ENCODE data around the gene PMM2.

PMM2 gene

DNA sequence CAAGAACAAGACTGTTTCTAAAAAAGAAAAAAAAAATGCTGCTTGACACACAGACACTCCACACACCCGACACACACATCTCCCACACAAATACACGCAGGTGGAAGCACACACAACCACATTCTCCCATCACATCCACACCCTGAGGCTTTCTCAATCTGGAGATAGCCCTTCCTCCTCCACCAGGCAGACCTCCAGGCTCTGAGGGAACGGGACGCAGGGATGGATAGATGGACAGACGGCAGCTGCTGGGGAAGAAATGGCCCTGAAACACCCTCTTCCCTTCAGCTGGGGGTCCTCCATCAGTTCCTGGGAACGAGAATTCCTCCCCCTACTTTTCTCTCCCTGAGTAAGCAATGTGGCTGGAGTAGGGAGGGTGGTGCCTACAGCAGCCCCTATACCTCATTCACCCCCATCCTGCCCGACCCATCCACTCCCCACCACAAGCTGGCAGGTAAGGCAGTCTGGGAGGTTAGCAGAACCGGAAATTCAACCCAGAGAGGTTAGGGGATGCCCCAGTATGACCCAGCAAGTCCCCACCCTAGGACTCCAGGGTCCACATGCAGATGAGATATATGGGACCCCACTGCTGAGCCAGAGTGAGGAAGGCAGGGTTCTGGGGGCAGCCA, 80.4 kb downstream of the PMM2 start:
- TF ChIP-seq, protein P1, sequence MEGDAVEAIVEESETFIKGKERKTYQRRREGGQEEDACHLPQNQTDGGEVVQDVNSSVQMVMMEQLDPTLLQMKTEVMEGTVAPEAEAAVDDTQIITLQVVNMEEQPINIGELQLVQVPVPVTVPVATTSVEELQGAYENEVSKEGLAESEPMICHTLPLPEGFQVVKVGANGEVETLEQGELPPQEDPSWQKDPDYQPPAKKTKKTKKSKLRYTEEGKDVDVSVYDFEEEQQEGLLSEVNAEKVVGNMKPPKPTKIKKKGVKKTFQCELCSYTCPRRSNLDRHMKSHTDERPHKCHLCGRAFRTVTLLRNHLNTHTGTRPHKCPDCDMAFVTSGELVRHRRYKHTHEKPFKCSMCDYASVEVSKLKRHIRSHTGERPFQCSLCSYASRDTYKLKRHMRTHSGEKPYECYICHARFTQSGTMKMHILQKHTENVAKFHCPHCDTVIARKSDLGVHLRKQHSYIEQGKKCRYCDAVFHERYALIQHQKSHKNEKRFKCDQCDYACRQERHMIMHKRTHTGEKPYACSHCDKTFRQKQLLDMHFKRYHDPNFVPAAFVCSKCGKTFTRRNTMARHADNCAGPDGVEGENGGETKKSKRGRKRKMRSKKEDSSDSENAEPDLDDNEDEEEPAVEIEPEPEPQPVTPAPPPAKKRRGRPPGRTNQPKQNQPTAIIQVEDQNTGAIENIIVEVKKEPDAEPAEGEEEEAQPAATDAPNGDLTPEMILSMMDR (IDR thresholded peaks at IDR 0.05; ENCODE audit: low read depth, low read length), result no peak
- DNase-seq, result no peak
- no peak overlapping the region for H3K4me3 ChIP-seq (ENCODE audit: low read depth, low read length)
- H3K9me3 ChIP-seq, result no peaks in the 10 kb centered on the region
- H3K36me3 ChIP-seq, result no peaks in the 10 kb centered on the region
- H3K4me1 ChIP-seq, result no peaks in the 10 kb centered on the region
- H3K27me3 ChIP-seq, result no peaks in the 10 kb centered on the region

DNA sequence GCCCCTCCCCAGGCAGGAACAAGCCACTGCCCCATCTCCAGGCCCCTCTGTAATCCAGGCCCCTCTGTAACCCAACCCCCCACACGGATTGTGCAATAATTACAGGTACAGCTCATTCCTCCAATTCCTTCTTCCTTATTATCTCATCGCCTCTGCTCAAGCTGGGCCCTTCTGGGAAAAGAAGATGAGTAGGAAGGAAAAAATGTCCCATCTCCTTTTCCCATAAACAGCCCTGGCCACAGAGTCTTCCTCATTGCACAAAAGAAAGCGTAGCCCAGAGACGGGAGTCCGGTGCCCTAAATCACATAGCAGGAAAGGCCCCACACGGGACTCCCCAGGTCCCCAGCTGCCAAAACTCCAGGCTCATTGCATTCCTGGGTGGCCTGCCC, 80.9 kb downstream of the PMM2 start:
- Histone ChIP-seq H3K27me3 (no peaks in the 10 kb centered on the region), H3K9me3 (no peaks in the 10 kb centered on the region), H3K36me3 (no peaks in the 10 kb centered on the region), H3K4me1 (no peaks in the 10 kb centered on the region), H3K4me3 (ENCODE audit: low read depth, low read length) (no peak overlapping the region)
- no peak for DNase-seq
- TF ChIP-seq, protein P1 (IDR thresholded peaks at IDR 0.05; ENCODE audit: low read depth, low read length), result no peak

DNA sequence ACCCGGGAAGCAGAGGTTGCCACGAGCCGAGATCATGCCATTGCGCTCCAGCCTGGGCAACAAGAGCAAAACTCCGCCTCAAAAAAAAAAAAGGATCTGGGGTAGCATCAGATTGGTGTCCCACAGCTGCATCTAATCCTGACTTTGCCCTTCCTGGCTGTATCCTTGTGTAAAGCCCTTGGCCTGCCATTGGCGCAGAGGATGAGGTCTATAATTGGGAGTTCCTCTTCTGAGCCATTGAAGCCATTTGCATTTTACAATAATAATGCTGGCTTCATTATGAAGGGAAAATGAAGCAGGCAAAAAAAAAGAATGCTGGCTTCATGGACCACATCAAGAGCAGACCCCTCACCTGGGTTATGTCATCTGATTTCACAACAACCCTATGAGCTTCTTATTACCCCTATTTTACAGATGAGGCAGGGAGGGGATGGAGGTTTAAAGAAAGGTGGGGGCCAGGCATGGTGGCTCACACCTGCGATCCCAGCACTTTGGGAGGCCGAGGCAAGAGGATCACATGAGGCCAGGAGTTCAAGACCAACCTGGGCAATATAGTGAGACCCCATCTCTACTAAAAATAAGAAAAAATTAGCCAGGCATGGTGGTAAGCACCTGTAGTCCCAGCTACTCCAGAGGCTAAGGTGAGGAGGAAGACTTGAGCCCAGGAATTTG, 83.3 kb downstream of the PMM2 start:
- no peak overlapping the region for H3K4me3 ChIP-seq (ENCODE audit: low read depth, low read length)
- no peaks in the 10 kb centered on the region for H3K27me3 ChIP-seq
- H3K36me3 ChIP-seq, result no peaks in the 10 kb centered on the region
- TF ChIP-seq, protein P1 (IDR thresholded peaks at IDR 0.05; ENCODE audit: low read depth, low read length), result no peak
- DNase-seq, result no peak
- H3K4me1 ChIP-seq, result no peaks in the 10 kb centered on the region; the same call in none of the 2 replicates
- H3K9me3 ChIP-seq, result no peaks in the 10 kb centered on the region

DNA sequence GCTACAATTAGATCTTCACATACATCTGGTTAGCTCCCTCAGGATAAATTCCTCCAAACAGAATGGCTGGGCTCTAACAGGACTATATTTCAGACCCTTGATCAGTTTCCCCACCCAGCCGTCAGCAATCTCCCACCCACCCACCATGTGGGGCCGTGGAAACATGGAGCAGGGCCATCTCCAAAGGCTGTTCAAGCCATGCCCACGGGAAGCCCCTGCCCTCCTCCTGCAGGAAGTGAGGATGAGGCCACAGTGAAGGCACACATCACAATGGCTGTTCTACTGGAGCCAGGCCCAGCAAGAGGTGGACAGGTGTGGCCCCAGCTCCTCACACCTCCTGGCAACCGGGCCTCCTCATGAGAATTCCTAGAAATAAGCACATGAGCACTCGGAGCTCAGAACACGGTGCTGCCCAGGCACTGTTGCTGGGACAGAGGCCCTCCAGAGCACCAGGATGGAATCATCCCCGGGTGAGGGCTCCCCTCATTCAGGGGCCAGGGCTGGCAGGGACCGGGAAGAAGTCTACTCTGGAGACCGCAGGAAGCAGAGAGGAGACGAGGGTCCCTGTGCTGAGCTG, 84.5 kb downstream of the PMM2 start, which contains the start of gene LITAFD:
LITAFD (plus strand) TSS at position 311 of the 577 bp plus-strand sequence. CDS start 2,005 bp downstream, outside the sequence.
- Histone ChIP-seq H3K36me3 (peaks cover 2% of the 10 kb centered on the region), H3K27me3 (no peaks in the 10 kb centered on the region), H3K4me3 (ENCODE audit: low read depth, low read length) (no peak within 1 kb of the TSS), H3K4me1 (peaks cover 10% of the 10 kb centered on the region), H3K9me3 (no peaks in the 10 kb centered on the region)
- TF ChIP-seq, protein P1 (IDR thresholded peaks at IDR 0.05; ENCODE audit: low read depth, low read length), result no peak
- no peak for DNase-seq

DNA sequence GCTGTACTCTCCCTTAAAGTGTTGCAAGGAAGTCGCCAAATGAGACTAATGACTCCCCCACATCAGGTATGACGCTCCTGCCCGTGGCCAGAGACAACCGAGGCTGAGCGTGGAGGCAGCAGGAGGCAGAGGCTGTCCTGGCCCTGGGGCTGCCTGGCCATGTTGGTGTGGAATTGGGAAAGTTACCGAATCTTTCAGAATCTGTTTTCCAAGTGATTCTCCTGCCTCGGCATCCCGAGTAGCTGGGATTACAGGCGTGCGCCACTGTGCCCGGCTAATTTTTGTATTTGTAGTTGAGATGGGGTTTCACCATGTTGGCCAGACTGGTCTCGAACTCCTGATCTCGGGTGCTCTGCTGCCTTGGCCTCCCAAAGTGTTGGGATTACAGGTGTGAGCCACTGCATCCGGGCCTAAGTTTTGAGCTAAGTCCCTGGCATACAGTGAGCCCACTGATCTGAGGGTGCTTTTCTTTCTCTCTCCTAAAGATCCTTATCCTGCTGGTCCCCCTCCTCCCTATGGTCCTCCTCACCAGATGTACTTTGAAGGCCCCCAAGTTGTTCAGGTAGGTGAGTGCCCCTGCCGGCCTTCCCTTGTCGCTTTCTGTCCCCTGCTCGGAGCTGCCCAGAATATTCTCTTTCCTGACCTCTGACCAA, 85.2 kb downstream of the PMM2 start:
- no peak overlapping the region for H3K4me3 ChIP-seq (ENCODE audit: low read depth, low read length)
- no peaks in the 10 kb centered on the region for H3K9me3 ChIP-seq
- peaks cover 14% of the 10 kb centered on the region for H3K4me1 ChIP-seq
- no peaks in the 10 kb centered on the region for H3K27me3 ChIP-seq
- no peak for DNase-seq
- TF ChIP-seq, protein P1 (IDR thresholded peaks at IDR 0.05; ENCODE audit: low read depth, low read length), result no peak
- peaks cover 9% of the 10 kb centered on the region for H3K36me3 ChIP-seq

All from BE2C (cell line).